Naive thymus-derived CD4-positive, alpha-beta T cell (primary cell): Measurements from ENCODE around the gene TOP2A. TPM values are rescaled to one million over a fixed set of nuclear protein-coding genes. Genes with fewer than 3 reads are reported as not detected.
A peak's percentile ranks its signal among the peaks of the same experiment; 100 is the strongest.

ENCODE experiments used
- ATAC-seq: fragments of 150-1000 bp; cut with Tn5 transposase; 2 replicates; pipeline ENCODE4 v1.10.0; 2021; ENCODE audit warnings: mild to moderate bottlenecking, moderate library complexity
- CTCF ChIA-PET: fragments of 350-600 bp; sonication (Branson Sonifier 250); formaldehyde crosslinking; loops from one replicate; lab custom pipeline; 2021; ENCODE audit warnings: antibody characterized with exemption; lab: Charles Lee
- POLR2A ChIA-PET: fragments of 350-600 bp; sonication (Branson Sonifier 250); formaldehyde crosslinking; loops from one replicate; lab custom pipeline; 2021; ENCODE audit warnings: antibody characterized with exemption, inconsistent platforms; lab: Charles Lee
- DNase-seq, 9 donors: peaks; one replicate each; pipeline versions ENCODE4 v3.0.0 to v3.0.0-alpha.2; 2020 to 2022; ENCODE audit warnings: mixed read lengths in 1 of 9
- H3K27ac ChIP-seq: one replicate; pipeline ENCODE4 v1.7.0; 2013; ENCODE audit warnings: mild to moderate bottlenecking, low read depth, low read length, moderate library complexity
- H3K27me3 ChIP-seq, 2 donors: one replicate each; pipeline ENCODE4 v1.7.0; 2013; ENCODE audit warnings: low read length in 2 of 2, mild to moderate bottlenecking in 2 of 2, moderate library complexity in 2 of 2; ENCODE audit not compliant: control insufficient read depth in 2 of 2, insufficient read depth in 2 of 2
- H3K36me3 ChIP-seq, 3 experiments: 1 replicate in 2 of 3; 2 replicates in 1 of 3; pipeline ENCODE4 v1.7.0; 2013; ENCODE audit warnings: low read length in 3 of 3, mild to moderate bottlenecking in 3 of 3, moderate library complexity in 1 of 3; ENCODE audit not compliant: insufficient read depth in 3 of 3, control insufficient read depth in 2 of 3
- H3K4me1 ChIP-seq, 2 donors: one replicate each; pipeline ENCODE4 v1.7.0; 2013; ENCODE audit warnings: low read length in 2 of 2, mild to moderate bottlenecking in 2 of 2, moderate library complexity in 1 of 2; ENCODE audit not compliant: control insufficient read depth in 2 of 2, insufficient read depth in 2 of 2
- H3K4me3 ChIP-seq: 2 replicates; pipeline ENCODE4 v1.7.0; 2013; ENCODE audit warnings: mild to moderate bottlenecking, low read length
- H3K9me3 ChIP-seq, 3 experiments: 1 replicate in 2 of 3; 2 replicates in 1 of 3; pipeline ENCODE4 v1.7.0; 2013; ENCODE audit warnings: low read length in 3 of 3; ENCODE audit not compliant: control insufficient read depth in 2 of 3
- H3K27ac Mint-ChIP-seq, 9 donors: one replicate each; pipeline ENCODE4 v1.8.0; 2020 to 2022; ENCODE audit warnings: mixed read lengths in 9 of 9, mild to moderate bottlenecking in 8 of 9, moderate library complexity in 5 of 9, inconsistent platforms in 2 of 9
- H3K27me3 Mint-ChIP-seq, 5 donors: one replicate each; pipeline ENCODE4 v1.8.0; 2021 to 2022; ENCODE audit warnings: mixed read lengths in 5 of 5, mild to moderate bottlenecking in 1 of 5
- H3K36me3 Mint-ChIP-seq, 5 donors: one replicate each; pipeline ENCODE4 v1.8.0; 2020 to 2022; ENCODE audit warnings: mixed read lengths in 5 of 5, mild to moderate bottlenecking in 3 of 5, inconsistent platforms in 1 of 5
- H3K4me1 Mint-ChIP-seq, 7 donors: one replicate each; pipeline ENCODE4 v1.8.0; 2020 to 2022; ENCODE audit warnings: mixed read lengths in 7 of 7, mild to moderate bottlenecking in 3 of 7, inconsistent platforms in 1 of 7
- H3K4me3 Mint-ChIP-seq, 10 donors: one replicate each; pipeline ENCODE4 v1.8.0; 2020 to 2022; ENCODE audit warnings: mild to moderate bottlenecking in 10 of 10, mixed read lengths in 10 of 10, moderate library complexity in 6 of 10, inconsistent platforms in 2 of 10
- H3K9me3 Mint-ChIP-seq, 11 donors: one replicate each; pipeline ENCODE4 v1.8.0; 2020 to 2022; ENCODE audit warnings: mixed read lengths in 11 of 11, mild to moderate bottlenecking in 4 of 11, inconsistent platforms in 1 of 11, moderate library complexity in 1 of 11
- intact Hi-C, 2 donors: fragments of 100-400 bp; cut with micrococcal nuclease; formaldehyde crosslinking; loops; one replicate each; pipeline ENCODE4 v1.15.1; 2023
- polyA plus RNA-seq, 2 donors: library from polyadenylated mRNA; unstranded; fragments of 300-500 nt; fragmentation: Illumina TruSeq; gene quantifications; one replicate each; pipeline ENCODE4 v1.2.3, GENCODE V29; 2021
- total RNA-seq, 6 experiments: library from RNA in 5 of 6; stranded (reverse) in 5 of 6; gene quantifications; 1 replicate in 5 of 6; 2 replicates in 1 of 6; pipeline ENCODE4 v1.2.3 and lab custom pipeline; 2021 to 2026

Gene TOP2A
- total and polyA plus RNA-seq, 7 experiments from 2014 or later, result 0.54 to 273 (median 1.2) TPM; not detected in 2

- Histone ChIP-seq H3K9me3 (no peaks in the 10 kb centered on the region), H3K27ac (no peak overlapping the region), H3K4me3 (no peak overlapping the region), H3K36me3 (no peaks in the 10 kb centered on the region), H3K4me1 (peaks cover 16% of the 10 kb centered on the region in 2 donors), H3K27me3 (no peaks in the 10 kb centered on the region)
- ATAC-seq (no peak), DNase-seq (no peak)
- Mint-ChIP-seq H3K4me1 (peaks cover 18 to 51% (median 22%) of the 10 kb centered on the region in 7 donors), H3K9me3 (no peaks in the 10 kb centered on the region), H3K27me3 (peaks cover 0 to 2% (median 0%) of the 10 kb centered on the region in 5 donors), H3K4me3 (peak overlapping the region; percentile 27 to 90 (median 62)), H3K36me3 (peaks cover 0 to 11% (median 0%) of the 10 kb centered on the region in 5 donors), H3K27ac (peak overlapping the region in 4 of 9 donors; percentile 0 to 62 (median 23))
- ChIA-PET CTCF (interaction anchor here (0.7 to 1.6 kb wide), 6 partner anchors 10 to 173 kb away, joined by 3 to 5 read pairs (median 4); no protein-coding TSS in a partner anchor), POLR2A (interaction anchor here (0.8 to 2.2 kb wide), 2 partner anchors 16 to 91 kb away, joined by 3 to 7 read pairs; no protein-coding TSS in a partner anchor)
- intact Hi-C loops, result loop anchor here (1.0 to 5.0 kb wide), 7 partner anchors 16 to 91 kb away; no protein-coding TSS in a partner anchor
Measured at GRCh38 chr17:40442392-40443195, 24.9 kb upstream of the TOP2A start.

- Histone ChIP-seq H3K36me3 (no peaks in the 10 kb centered on the region), H3K4me3 (no peak overlapping the region), H3K4me1 (peaks cover 9 to 10% of the 10 kb centered on the region in 2 donors), H3K9me3 (no peaks in the 10 kb centered on the region), H3K27me3 (no peaks in the 10 kb centered on the region), H3K27ac (no peak overlapping the region)
- ATAC-seq, result no peak
- DNase-seq, result no peak
- peaks cover 12 to 38% (median 14%) of the 10 kb centered on the region in 7 donors for H3K4me1 Mint-ChIP-seq
- peaks cover 0 to 2% (median 0%) of the 10 kb centered on the region in 5 donors for H3K27me3 Mint-ChIP-seq
- no peaks in the 10 kb centered on the region for H3K9me3 Mint-ChIP-seq
- H3K27ac Mint-ChIP-seq, result no peak overlapping the region
- ChIA-PET POLR2A (interaction anchor here (0.9 to 1.2 kb wide), 2 partner anchors 22 to 111 kb away, joined by 3 read pairs; partner anchors contain the start of gene TOP2A), CTCF (interaction anchor here (0.6 to 2.8 kb wide), 8 partner anchors 10 to 114 kb away, joined by 3 to 9 read pairs (median 4); no protein-coding TSS in a partner anchor)
- intact Hi-C loops, result loop anchor here (5.0 kb wide), 2 partner anchors 38 to 42 kb away; no protein-coding TSS in a partner anchor
- H3K36me3 Mint-ChIP-seq, result peaks cover 0 to 7% (median 0%) of the 10 kb centered on the region in 5 donors
- peak overlapping the region in 1 of 10 donors; percentile 5 for H3K4me3 Mint-ChIP-seq
Measured at GRCh38 chr17:40440166-40440565, 22.5 kb upstream of the TOP2A start.

- Histone ChIP-seq H3K36me3 (no peaks in the 10 kb centered on the region), H3K27me3 (no peaks in the 10 kb centered on the region), H3K9me3 (no peaks in the 10 kb centered on the region), H3K4me3 (no peak overlapping the region), H3K27ac (no peak overlapping the region), H3K4me1 (no peaks in the 10 kb centered on the region)
- POLR2A ChIA-PET, result no interaction called here
- Mint-ChIP-seq H3K27ac (no peak overlapping the region), H3K27me3 (peaks cover 0 to 5% (median 0%) of the 10 kb centered on the region in 5 donors), H3K4me1 (peaks cover 0 to 28% (median under 1%) of the 10 kb centered on the region in 7 donors), H3K4me3 (no peak overlapping the region), H3K36me3 (no peaks in the 10 kb centered on the region), H3K9me3 (no peaks in the 10 kb centered on the region)
- intact Hi-C loops, result no loop called here
- DNase-seq, result no peak
- CTCF ChIA-PET, result interaction anchor here (0.5 to 0.7 kb wide), 4 partner anchors 9 to 196 kb away, joined by 3 to 9 read pairs (median 4); no protein-coding TSS in a partner anchor
- ATAC-seq, result no peak
Measured at GRCh38 chr17:40437095-40437732, 19.5 kb upstream of the TOP2A start.

- H3K27ac Mint-ChIP-seq, result no peak overlapping the region
- no peaks in the 10 kb centered on the region for H3K36me3 Mint-ChIP-seq
- Histone ChIP-seq H3K36me3 (no peaks in the 10 kb centered on the region), H3K4me1 (no peaks in the 10 kb centered on the region), H3K27ac (no peak overlapping the region), H3K27me3 (no peaks in the 10 kb centered on the region), H3K4me3 (no peak overlapping the region), H3K9me3 (no peaks in the 10 kb centered on the region)
- DNase-seq, result no peak
- no peak overlapping the region for H3K4me3 Mint-ChIP-seq
- CTCF ChIA-PET, result interaction anchor here (0.5 kb wide), 1 partner anchor 197 kb away, joined by 9 read pairs; no protein-coding TSS in a partner anchor
- peaks cover 0 to 27% (median 0%) of the 10 kb centered on the region in 7 donors for H3K4me1 Mint-ChIP-seq
- POLR2A ChIA-PET, result no interaction called here
- ATAC-seq, result no peak
- intact Hi-C loops, result no loop called here
- H3K27me3 Mint-ChIP-seq, result peaks cover 0 to 5% (median 0%) of the 10 kb centered on the region in 5 donors
- no peaks in the 10 kb centered on the region for H3K9me3 Mint-ChIP-seq
Measured at GRCh38 chr17:40436636-40437035, 18.9 kb upstream of the TOP2A start.

GRCh38 chr17:40433551-40434415 is 16.1 kb upstream of the TOP2A start:
- ATAC-seq (peak; percentile 59), DNase-seq (no peak)
- H3K9me3 Mint-ChIP-seq, result no peaks in the 10 kb centered on the region
- ChIA-PET CTCF (interaction anchor here (1.4 to 3.2 kb wide), 2 partner anchors 17 to 31 kb away, joined by 4 to 12 read pairs; partner anchors contain the start of gene TOP2A), POLR2A (interaction anchor here (1.0 kb wide), 1 partner anchor 11 kb away, joined by 4 read pairs; no protein-coding TSS in a partner anchor)
- H3K4me1 Mint-ChIP-seq, result peaks cover 0 to 21% (median 0%) of the 10 kb centered on the region in 7 donors
- Histone ChIP-seq H3K9me3 (no peaks in the 10 kb centered on the region), H3K4me3 (no peak overlapping the region), H3K27me3 (no peaks in the 10 kb centered on the region), H3K4me1 (no peaks in the 10 kb centered on the region), H3K27ac (no peak overlapping the region), H3K36me3 (no peaks in the 10 kb centered on the region)
- H3K27ac Mint-ChIP-seq, result peak overlapping the region in 2 of 9 donors; percentile 60 to 74
- no peaks in the 10 kb centered on the region for H3K36me3 Mint-ChIP-seq
- peaks cover 0 to 13% (median 0%) of the 10 kb centered on the region in 5 donors for H3K27me3 Mint-ChIP-seq
- H3K4me3 Mint-ChIP-seq, result no peak overlapping the region
- intact Hi-C loops, result loop anchor here in 1 of 2 donors (2.0 kb wide), 1 partner anchor 17 kb away; the partner anchor contains the start of gene TOP2A
